ENCODE results near the gene RELL2. TPM values are rescaled to one million over a fixed set of nuclear protein-coding genes. Genes with fewer than 3 reads are reported as not detected.

The RELL2 gene
- total and polyA plus RNA-seq, 11 donors: 0.25 to 2.7 (median 0.72) TPM

DNA sequence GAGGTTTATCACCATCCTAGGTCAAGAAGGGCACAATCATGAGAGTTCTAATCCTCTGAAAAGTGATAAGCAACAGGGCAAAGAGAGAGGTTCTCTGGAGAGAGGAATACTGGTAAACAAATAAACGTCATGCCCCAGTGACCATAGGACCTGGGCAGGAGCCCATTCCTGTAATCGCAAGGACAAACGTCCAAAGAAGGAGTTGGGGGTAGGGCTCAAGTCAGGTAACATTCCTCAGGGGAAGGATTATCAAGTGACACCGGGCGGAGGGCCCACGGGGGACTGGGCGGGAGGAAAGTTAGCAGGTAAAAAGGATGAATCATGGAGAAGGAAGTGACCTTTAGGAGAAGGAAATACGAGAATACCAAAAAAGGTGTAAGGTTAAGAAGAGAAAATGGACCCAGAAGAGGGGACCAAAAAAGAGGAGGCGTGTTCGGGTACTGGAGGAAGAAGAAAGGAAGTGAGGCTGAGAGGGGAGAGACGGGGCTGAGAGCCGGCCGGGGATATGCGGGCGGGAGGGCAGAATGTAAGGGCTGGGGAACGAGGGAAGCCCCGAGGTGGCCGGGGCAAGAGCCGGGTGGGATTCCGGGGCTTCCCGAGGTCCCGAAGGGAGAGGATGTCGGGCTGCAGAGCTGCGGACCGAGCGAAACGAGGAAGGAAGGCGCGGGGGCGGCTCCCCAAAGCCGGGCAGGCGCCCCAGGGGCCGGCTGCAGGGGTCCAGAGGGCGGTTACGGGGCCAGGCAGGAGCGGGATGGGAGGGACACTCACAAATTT, 18.6 kb upstream of the RELL2 start:
- TF ChIP-seq POLR2A (IDR thresholded peaks at IDR 0.05): no peak
- TF ChIP-seq, protein P1, sequence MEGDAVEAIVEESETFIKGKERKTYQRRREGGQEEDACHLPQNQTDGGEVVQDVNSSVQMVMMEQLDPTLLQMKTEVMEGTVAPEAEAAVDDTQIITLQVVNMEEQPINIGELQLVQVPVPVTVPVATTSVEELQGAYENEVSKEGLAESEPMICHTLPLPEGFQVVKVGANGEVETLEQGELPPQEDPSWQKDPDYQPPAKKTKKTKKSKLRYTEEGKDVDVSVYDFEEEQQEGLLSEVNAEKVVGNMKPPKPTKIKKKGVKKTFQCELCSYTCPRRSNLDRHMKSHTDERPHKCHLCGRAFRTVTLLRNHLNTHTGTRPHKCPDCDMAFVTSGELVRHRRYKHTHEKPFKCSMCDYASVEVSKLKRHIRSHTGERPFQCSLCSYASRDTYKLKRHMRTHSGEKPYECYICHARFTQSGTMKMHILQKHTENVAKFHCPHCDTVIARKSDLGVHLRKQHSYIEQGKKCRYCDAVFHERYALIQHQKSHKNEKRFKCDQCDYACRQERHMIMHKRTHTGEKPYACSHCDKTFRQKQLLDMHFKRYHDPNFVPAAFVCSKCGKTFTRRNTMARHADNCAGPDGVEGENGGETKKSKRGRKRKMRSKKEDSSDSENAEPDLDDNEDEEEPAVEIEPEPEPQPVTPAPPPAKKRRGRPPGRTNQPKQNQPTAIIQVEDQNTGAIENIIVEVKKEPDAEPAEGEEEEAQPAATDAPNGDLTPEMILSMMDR (IDR thresholded peaks at IDR 0.05): no peak
- intact Hi-C loops (cut with DNase I): loop anchor here in 2 of 10 donors (2.0 kb wide), 1 partner anchor 25 kb away; no protein-coding TSS in a partner anchor
- H3K9me3 ChIP-seq: no peaks in the 10 kb centered on the region
- peaks cover 0 to 37% (median 31%) of the 10 kb centered on the region in 9 donors for H3K36me3 ChIP-seq
- peak overlapping the region; percentile 75 to 99 (median 96) for H3K27ac ChIP-seq
- ATAC-seq (peak; percentile 30 to 49 (median 45)), DNase-seq (peak; percentile 44 to 73 (median 54))
- no peaks in the 10 kb centered on the region for H3K27me3 ChIP-seq
- H3K4me3 ChIP-seq: peak overlapping the region; percentile 73 to 99 (median 96)
- 0 to 2% (median 1%) methylated on average over 36 of the region's 36 CpGs for WGBS, 4 donors
- peaks cover 0 to 65% (median 33%) of the 10 kb centered on the region in 12 donors for H3K4me1 ChIP-seq

GRCh38 chr5:141618804-141619554, 17.8 kb upstream of the RELL2 start, which contains the start of gene DIAPH1:
Gene DIAPH1, minus strand, starts transcription at chr5:141619000. Its CDS starts 86 bp downstream, at chr5:141618914.
- peak; percentile 95 to 98 (median 96) for ATAC-seq
- intact Hi-C loops (cut with DNase I): loop anchor here (1.0 to 2.0 kb wide), 3 partner anchors 26 to 27 kb away; no protein-coding TSS in a partner anchor
- Histone ChIP-seq H3K4me1 (peaks cover 0 to 64% (median 26%) of the 10 kb centered on the region in 12 donors), H3K36me3 (peaks cover 0 to 44% (median 38%) of the 10 kb centered on the region in 9 donors), H3K4me3 (peak within 1 kb of the TSS; percentile 73 to 99 (median 96)), H3K27ac (peak within 1 kb of the TSS; percentile 75 to 99 (median 96)), H3K27me3 (no peaks in the 10 kb centered on the region), H3K9me3 (no peaks in the 10 kb centered on the region)
- DNase-seq: peak; percentile 97 to 98 (median 98)
- WGBS, 4 donors: 2 to 19% (median 4%) methylated on average over 5 to 70 of the region's 70 CpGs
- TF ChIP-seq POLR2A (IDR thresholded peaks at IDR 0.05): peak; percentile 87 to 98
- TF ChIP-seq, protein P1 (IDR thresholded peaks at IDR 0.05): peak; percentile 95 to 99 (median 98)

GRCh38 chr5:141623186-141623585, 13.6 kb upstream of the RELL2 start:
- no peaks in the 10 kb centered on the region for H3K9me3 ChIP-seq
- peaks cover 0 to 25% (median 2%) of the 10 kb centered on the region in 12 donors for H3K4me1 ChIP-seq
- H3K36me3 ChIP-seq: peaks cover 0 to 86% (median 79%) of the 10 kb centered on the region in 9 donors
- no peaks in the 10 kb centered on the region for H3K27me3 ChIP-seq
- H3K4me3 ChIP-seq: no peak overlapping the region
- ATAC-seq (no peak), DNase-seq (no peak)
- intact Hi-C loops (cut with DNase I): loop anchor here in 2 of 10 donors (5.0 to 10.0 kb wide), 2 partner anchors 41 to 48 kb away; no protein-coding TSS in a partner anchor
- H3K27ac ChIP-seq: peak overlapping the region in 1 of 12 donors; percentile 72
- TF ChIP-seq, protein P1 (IDR thresholded peaks at IDR 0.05): no peak
- no peak for TF ChIP-seq POLR2A (IDR thresholded peaks at IDR 0.05)
